A549 (cell line): ENCODE results near the gene HCN3. TPM values are rescaled to one million over a fixed set of nuclear protein-coding genes. Genes with fewer than 3 reads are reported as not detected.

ENCODE experiments used
- ATAC-seq, 2 experiments: fragments of 200-7000 bp in 1 of 2; fragments of >200 bp in 1 of 2; cut with Nextera tagmentation in 1 of 2; cut with Tn5 transposase in 1 of 2; 3 replicates each; pipeline versions ENCODE4 v1.8.0 to v1.9.1; 2018 to 2020; ENCODE audit warnings: mild to moderate bottlenecking in 1 of 2, moderate library complexity in 1 of 2
- CTCF ChIA-PET: fragments of 300-600 bp; sonication (Branson Sonifier 250); formaldehyde crosslinking; extraction: SDS; loops from one replicate; lab custom pipeline; 2021; ENCODE audit warnings: antibody characterized with exemption, inconsistent platforms; lab: Yijun Ruan, JAX
- POLR2A ChIA-PET: fragments of 350-600 bp; formaldehyde crosslinking; extraction: SDS; loops from one replicate; lab custom pipeline; 2021; ENCODE audit warnings: antibody characterized with exemption, inconsistent platforms; lab: Yijun Ruan, JAX
- DNase-seq, 2 experiments: peaks; one replicate each; pipeline versions ENCODE4 v3.0.0 to v3.0.0-alpha.2; 2011 to 2016; ENCODE audit warnings: low read depth in 1 of 2, low spot score in 1 of 2
- FAIRE-seq: peaks from 2 replicates; lab custom pipeline; 2011; peaks lifted over from hg19 to GRCh38; lab: Jason Lieb, UNC
- H3K27ac ChIP-seq, 2 experiments: fragments of >200 bp; sonication (Bioruptor Twin); formaldehyde crosslinking; 3 replicates each; pipeline ENCODE4 v1.5.1; 2016 to 2017
- H3K4me1 ChIP-seq: fragments of >200 bp; sonication (Bioruptor Twin); formaldehyde crosslinking; 3 replicates; pipeline ENCODE4 v1.6.1; 2016
- H3K4me2 ChIP-seq: fragments of >200 bp; sonication (Bioruptor Twin); formaldehyde crosslinking; 3 replicates; pipeline ENCODE4 v1.6.1; 2016
- H3K4me3 ChIP-seq: fragments of >200 bp; sonication (Bioruptor Twin); formaldehyde crosslinking; 3 replicates; pipeline ENCODE4 v1.5.1; 2016
- H3K9me3 ChIP-seq: fragments of >200 bp; sonication (Bioruptor Twin); formaldehyde crosslinking; 3 replicates; pipeline ENCODE4 v1.6.1; 2016
- BCL3 ChIP-seq: fragments of >200 bp; sonication (Bioruptor Twin); formaldehyde crosslinking; IDR thresholded peaks from 3 replicates; pipeline ENCODE4 v1.6.1; 2016
- CBX8 ChIP-seq: fragments of 200-600 bp; sonication (generic); IDR thresholded peaks from 2 replicates; pipeline ENCODE4 v1.6.1; 2016
- EHMT2 ChIP-seq: fragments of 200-600 bp; sonication (generic); IDR thresholded peaks from 2 replicates; pipeline ENCODE4 v1.6.1; 2016; ENCODE audit warnings: antibody characterized with exemption, low read depth, mild to moderate bottlenecking, moderate library complexity
- FOSL2 ChIP-seq, 2 experiments: fragments of 450-650 bp in 1 of 2; fragments of >200 bp in 1 of 2; sonication (Bioruptor Twin) in 1 of 2; formaldehyde crosslinking; IDR thresholded peaks; 2 replicates each; pipeline versions ENCODE4 v1.5.0 to v1.6.1; 2016 to 2020; ENCODE audit warnings: mild to moderate bottlenecking in 1 of 2, moderate library complexity in 1 of 2
- FOXS1 ChIP-seq: fragments of 250-450 bp; sonication (Bioruptor Pico); IDR thresholded peaks from 2 replicates; pipeline ENCODE4 v1.5.0; 2020; ENCODE audit warnings: mild to moderate bottlenecking, moderate library complexity
- HOXA7 ChIP-seq: fragments of 250-450 bp; sonication (Bioruptor Pico); IDR thresholded peaks from 2 replicates; pipeline ENCODE4 v1.5.0; 2020; ENCODE audit warnings: mild to moderate bottlenecking, moderate library complexity
- HOXB13 ChIP-seq: fragments of 250-450 bp; sonication (Bioruptor Pico); IDR thresholded peaks from 2 replicates; pipeline ENCODE4 v1.5.0; 2020; ENCODE audit warnings: low read depth, mild to moderate bottlenecking, moderate library complexity
- MAZ ChIP-seq: fragments of 150-350 bp; IDR thresholded peaks from 2 replicates; pipeline ENCODE4 v1.6.1; 2014; ENCODE audit warnings: antibody characterized with exemption, low read depth, low read length, borderline replicate concordance
- NR3C1 ChIP-seq: fragments of >200 bp; sonication (Bioruptor Twin); formaldehyde crosslinking; IDR thresholded peaks from 3 replicates; pipeline ENCODE4 v1.6.1; 2017
- PHF8 ChIP-seq: fragments of 200-600 bp; sonication (generic); IDR thresholded peaks from 2 replicates; pipeline ENCODE4 v1.6.1; 2016; ENCODE audit warnings: low read depth, mild to moderate bottlenecking, antibody characterized with exemption, moderate library complexity, borderline replicate concordance
- REST ChIP-seq: fragments of 200-600 bp; sonication (generic); IDR thresholded peaks from 2 replicates; pipeline ENCODE4 v1.6.1; 2016; ENCODE audit warnings: antibody characterized with exemption, mild to moderate bottlenecking, moderate library complexity
- RFX5 ChIP-seq: fragments of 450-650 bp; IDR thresholded peaks from 2 replicates; pipeline ENCODE4 v1.7.1; 2014; ENCODE audit warnings: antibody characterized with exemption, mild to moderate bottlenecking, moderate library complexity
- TFCP2L1 ChIP-seq: fragments of 250-450 bp; sonication (Bioruptor Pico); IDR thresholded peaks from 2 replicates; pipeline ENCODE4 v1.5.0; 2021; ENCODE audit warnings: mild to moderate bottlenecking
- ZC3H11A ChIP-seq: fragments of 450-650 bp; IDR thresholded peaks from 2 replicates; pipeline ENCODE4 v1.6.1; 2014; ENCODE audit warnings: antibody characterized with exemption, mild to moderate bottlenecking
- WGBS: methylation state at CpG from one replicate; pipeline ENCODE4 v1.1.6; 2017; ENCODE audit errors: missing lambda C conversion rate; 5-methylcytosine and 5-hydroxymethylcytosine counted together
- polyA plus RNA-seq, 4 experiments: library from polyadenylated mRNA; depleted of rRNA in 3 of 4; stranded (reverse); fragments of >200 nt; fragmentation: RNase III in 1 of 4; extraction: RNeasy Plus Mini Kit Qiagen cat#74134 plus additional on column Dnase treatment in 1 of 4; gene quantifications; 2 replicates in 3 of 4; 3 replicates in 1 of 4; pipeline ENCODE4 v1.2.3, GENCODE V29; 2011 to 2017
- TF ChIP-seq, protein P1 (sequence below): fragments of 450-650 bp; IDR thresholded peaks from 2 replicates; pipeline ENCODE4 v1.6.1; 2014; ENCODE audit warnings: antibody characterized with exemption
- TF ChIP-seq, protein P2 (sequence below): fragments of >200 bp; sonication (Bioruptor Twin); formaldehyde crosslinking; IDR thresholded peaks from 3 replicates; pipeline ENCODE4 v1.5.1; 2016

The HCN3 gene
- polyA plus RNA-seq, 2 of the 4 experiments (the other 2 are of a cell fraction) = 4.1 to 8.1 TPM

GRCh38 chr1:155284476-155284875 lies 7.2 kb downstream of the HCN3 start (continued):
- TF ChIP-seq, protein P1, sequence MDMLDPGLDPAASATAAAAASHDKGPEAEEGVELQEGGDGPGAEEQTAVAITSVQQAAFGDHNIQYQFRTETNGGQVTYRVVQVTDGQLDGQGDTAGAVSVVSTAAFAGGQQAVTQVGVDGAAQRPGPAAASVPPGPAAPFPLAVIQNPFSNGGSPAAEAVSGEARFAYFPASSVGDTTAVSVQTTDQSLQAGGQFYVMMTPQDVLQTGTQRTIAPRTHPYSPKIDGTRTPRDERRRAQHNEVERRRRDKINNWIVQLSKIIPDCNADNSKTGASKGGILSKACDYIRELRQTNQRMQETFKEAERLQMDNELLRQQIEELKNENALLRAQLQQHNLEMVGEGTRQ = no peak

DNA sequence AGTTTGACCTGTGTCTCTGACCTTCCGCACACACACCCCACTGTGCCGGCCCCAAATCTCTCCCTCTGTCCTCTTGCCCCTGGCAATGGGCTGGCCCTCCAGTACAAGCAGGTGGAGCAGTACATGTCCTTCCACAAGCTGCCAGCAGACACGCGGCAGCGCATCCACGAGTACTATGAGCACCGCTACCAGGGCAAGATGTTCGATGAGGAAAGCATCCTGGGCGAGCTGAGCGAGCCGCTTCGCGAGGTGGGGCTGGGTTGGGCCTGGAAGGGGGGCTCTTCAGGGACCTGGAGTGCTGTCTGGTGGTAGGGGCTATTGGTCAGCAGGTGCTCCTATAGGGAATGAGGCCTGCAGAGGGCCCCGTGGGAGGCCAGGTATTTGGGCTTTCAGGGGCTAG lies 7.8 kb downstream of the HCN3 start:
- no peak overlapping the region for H3K4me2 ChIP-seq
- no peaks in the 10 kb centered on the region for H3K4me1 ChIP-seq
- CTCF ChIA-PET = interaction anchor here (1.0 to 4.0 kb wide), 4 partner anchors 10 to 39 kb away, joined by 3 to 18 read pairs (median 7); no protein-coding TSS in a partner anchor
- FAIRE-seq (no peak), ATAC-seq (no peak), DNase-seq (no peak)
- no peak for TF ChIP-seq REST
- no peak for TF ChIP-seq ZC3H11A
- TF ChIP-seq, protein P2, sequence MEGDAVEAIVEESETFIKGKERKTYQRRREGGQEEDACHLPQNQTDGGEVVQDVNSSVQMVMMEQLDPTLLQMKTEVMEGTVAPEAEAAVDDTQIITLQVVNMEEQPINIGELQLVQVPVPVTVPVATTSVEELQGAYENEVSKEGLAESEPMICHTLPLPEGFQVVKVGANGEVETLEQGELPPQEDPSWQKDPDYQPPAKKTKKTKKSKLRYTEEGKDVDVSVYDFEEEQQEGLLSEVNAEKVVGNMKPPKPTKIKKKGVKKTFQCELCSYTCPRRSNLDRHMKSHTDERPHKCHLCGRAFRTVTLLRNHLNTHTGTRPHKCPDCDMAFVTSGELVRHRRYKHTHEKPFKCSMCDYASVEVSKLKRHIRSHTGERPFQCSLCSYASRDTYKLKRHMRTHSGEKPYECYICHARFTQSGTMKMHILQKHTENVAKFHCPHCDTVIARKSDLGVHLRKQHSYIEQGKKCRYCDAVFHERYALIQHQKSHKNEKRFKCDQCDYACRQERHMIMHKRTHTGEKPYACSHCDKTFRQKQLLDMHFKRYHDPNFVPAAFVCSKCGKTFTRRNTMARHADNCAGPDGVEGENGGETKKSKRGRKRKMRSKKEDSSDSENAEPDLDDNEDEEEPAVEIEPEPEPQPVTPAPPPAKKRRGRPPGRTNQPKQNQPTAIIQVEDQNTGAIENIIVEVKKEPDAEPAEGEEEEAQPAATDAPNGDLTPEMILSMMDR = no peak
- no peak for TF ChIP-seq BCL3
- no peak for TF ChIP-seq RFX5
- no peak for TF ChIP-seq NR3C1
- TF ChIP-seq EHMT2 = no peak
- TF ChIP-seq HOXB13 = no peak
- TF ChIP-seq FOXS1 (CRISPR knock-in tag) = no peak
- no peak for TF ChIP-seq FOSL2 (IDR thresholded peaks at IDR 0.05)
- no peak for TF ChIP-seq FOSL2 (CRISPR knock-in tag; IDR thresholded peaks at IDR 0.05)
- TF ChIP-seq PHF8 = no peak
- H3K27ac ChIP-seq = no peak overlapping the region
- no peak overlapping the region for H3K4me3 ChIP-seq
- WGBS = 91% methylated on average over 14 of the region's 14 CpGs
- POLR2A ChIA-PET = no interaction called here
- no peaks in the 10 kb centered on the region for H3K9me3 ChIP-seq

- Histone ChIP-seq H3K9me3 (no peaks in the 10 kb centered on the region), H3K4me1 (no peaks in the 10 kb centered on the region), H3K27ac (no peak overlapping the region), H3K4me3 (no peak overlapping the region), H3K4me2 (no peak overlapping the region)
- DNase-seq = no peak
- 87% methylated on average over 18 of the region's 18 CpGs for WGBS
- TF ChIP-seq TFCP2L1 (CRISPR knock-in tag) (no peak), MAZ (no peak), HOXA7 (no peak), CBX8 (no peak), RFX5 (no peak), EHMT2 (no peak)
- CTCF ChIA-PET = interaction anchor here (0.5 to 4.0 kb wide), 5 partner anchors 11 to 589 kb away, joined by 3 to 18 read pairs (median 3); no protein-coding TSS in a partner anchor
- ATAC-seq = no peak
- FAIRE-seq = no peak
- POLR2A ChIA-PET = no interaction called here
Observed at GRCh38 chr1:155285631-155286044, 8.4 kb downstream of the HCN3 start.
